Thyroid gland (tissue), 4 donors: ENCODE results near the gene C1orf87.

ENCODE experiments used
- POLR2A ChIP-seq, 2 donors: fragments of 450-650 bp; IDR thresholded peaks; one replicate each; pipeline ENCODE4 v1.6.1; 2017; ENCODE audit warnings: antibody characterized with exemption in 2 of 2, mild to moderate bottlenecking in 2 of 2, moderate library complexity in 1 of 2
- TF ChIP-seq, protein P1 (sequence below), 6 experiments: fragments of 200-600 bp in 3 of 6; fragments of 450-650 bp in 3 of 6; sonication (generic) in 3 of 6; IDR thresholded peaks; one replicate each; pipeline ENCODE4 v1.5.1; 2016 to 2019; ENCODE audit warnings: antibody characterized with exemption in 6 of 6, mild to moderate bottlenecking in 2 of 6, inconsistent platforms in 1 of 6, moderate library complexity in 1 of 6

DNA sequence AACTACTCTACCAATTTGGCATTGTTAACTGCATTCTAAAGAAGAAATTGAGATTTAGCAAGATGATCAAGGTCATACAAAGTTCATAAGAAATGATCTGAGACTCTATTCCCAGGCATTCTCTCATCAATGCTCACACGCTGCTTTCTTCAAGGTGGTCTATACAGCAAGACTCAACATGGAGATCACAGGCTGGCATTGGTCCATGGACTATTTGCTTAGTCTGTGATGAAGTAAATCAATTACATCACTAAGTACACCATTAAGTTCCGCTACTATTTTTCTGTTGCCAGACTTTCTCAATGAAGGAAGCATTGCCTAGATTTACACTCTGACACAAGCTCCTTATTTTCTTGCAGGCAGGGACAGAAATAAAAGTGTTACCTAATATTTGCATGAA, 95.1 kb downstream of the C1orf87 start:
- TF ChIP-seq, protein P1, sequence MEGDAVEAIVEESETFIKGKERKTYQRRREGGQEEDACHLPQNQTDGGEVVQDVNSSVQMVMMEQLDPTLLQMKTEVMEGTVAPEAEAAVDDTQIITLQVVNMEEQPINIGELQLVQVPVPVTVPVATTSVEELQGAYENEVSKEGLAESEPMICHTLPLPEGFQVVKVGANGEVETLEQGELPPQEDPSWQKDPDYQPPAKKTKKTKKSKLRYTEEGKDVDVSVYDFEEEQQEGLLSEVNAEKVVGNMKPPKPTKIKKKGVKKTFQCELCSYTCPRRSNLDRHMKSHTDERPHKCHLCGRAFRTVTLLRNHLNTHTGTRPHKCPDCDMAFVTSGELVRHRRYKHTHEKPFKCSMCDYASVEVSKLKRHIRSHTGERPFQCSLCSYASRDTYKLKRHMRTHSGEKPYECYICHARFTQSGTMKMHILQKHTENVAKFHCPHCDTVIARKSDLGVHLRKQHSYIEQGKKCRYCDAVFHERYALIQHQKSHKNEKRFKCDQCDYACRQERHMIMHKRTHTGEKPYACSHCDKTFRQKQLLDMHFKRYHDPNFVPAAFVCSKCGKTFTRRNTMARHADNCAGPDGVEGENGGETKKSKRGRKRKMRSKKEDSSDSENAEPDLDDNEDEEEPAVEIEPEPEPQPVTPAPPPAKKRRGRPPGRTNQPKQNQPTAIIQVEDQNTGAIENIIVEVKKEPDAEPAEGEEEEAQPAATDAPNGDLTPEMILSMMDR (IDR thresholded peaks at IDR 0.05), result no peak
- no peak for TF ChIP-seq POLR2A (IDR thresholded peaks at IDR 0.05)
